SK-N-DZ (cell line): ENCODE results near the gene CCT4.
"Not testable (repeated sequence)": the region's sequence is repeated elsewhere in the genome, so short reads cannot be mapped to it uniquely, and the experiment has no call there.

ENCODE experiments used
- DNase-seq: peaks from one replicate; pipeline ENCODE4 v3.0.0-alpha.2; 2015; ENCODE audit warnings: low spot score

The CCT4 gene

DNA sequence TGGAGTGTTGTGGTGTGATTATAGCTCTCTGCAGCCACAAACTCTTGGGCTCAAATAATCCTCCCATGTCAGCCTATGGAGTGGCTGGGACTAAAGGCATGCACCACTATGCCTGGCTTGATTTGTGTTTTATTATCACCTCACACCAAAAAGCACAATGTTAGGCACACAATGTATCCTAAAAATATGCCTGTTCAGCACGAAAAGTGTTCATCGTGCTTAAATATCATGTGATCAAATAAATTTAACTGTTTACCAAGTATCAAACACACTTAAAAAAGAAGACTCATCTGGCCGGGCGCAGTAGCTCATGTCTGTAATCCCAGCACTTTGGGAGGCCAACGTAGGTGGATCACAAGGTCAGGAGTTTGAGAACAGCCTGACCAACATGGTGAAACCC is 5.6 kb downstream of the CCT4 start:
- DNase-seq: no peak

DNA sequence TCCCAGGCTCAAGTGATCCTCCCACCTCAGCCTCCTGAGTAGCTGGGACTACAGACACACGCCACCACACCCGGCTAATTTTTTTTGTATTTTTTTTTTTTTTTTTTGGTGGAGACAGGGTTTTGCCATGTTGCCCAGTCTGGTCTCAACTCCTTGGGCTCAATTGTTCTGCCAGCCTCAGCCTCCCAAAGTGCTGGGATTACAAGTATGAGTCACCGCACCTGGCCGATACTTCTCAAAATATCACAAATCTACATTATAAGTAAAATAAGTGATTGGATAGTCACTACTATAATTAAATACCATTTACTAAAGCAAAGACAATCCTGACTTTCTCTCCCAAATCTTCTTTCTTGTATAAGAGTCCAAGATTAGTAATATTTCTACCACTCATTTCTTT is 9.1 kb downstream of the CCT4 start:
- not testable (repeated sequence) for DNase-seq

DNA sequence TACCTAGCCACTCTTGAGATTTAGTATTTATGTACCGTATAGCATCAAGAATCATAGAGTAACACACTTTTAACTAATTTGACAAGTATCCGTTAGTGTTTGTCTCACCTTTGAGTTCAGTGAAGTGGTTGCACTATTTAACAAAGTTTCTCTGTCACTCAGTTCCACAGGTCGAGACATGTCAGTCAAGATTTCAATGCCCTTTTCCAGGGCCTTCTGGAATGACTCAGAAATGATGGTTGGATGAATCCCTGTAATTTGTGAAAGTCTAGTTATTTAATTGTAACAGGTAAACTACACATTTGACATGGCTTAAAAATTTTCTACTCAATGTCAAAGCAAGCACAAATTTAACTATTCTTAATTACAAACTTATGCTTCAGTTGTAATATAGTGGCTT is 9.7 kb downstream of the CCT4 start:
- no peak for DNase-seq

DNA sequence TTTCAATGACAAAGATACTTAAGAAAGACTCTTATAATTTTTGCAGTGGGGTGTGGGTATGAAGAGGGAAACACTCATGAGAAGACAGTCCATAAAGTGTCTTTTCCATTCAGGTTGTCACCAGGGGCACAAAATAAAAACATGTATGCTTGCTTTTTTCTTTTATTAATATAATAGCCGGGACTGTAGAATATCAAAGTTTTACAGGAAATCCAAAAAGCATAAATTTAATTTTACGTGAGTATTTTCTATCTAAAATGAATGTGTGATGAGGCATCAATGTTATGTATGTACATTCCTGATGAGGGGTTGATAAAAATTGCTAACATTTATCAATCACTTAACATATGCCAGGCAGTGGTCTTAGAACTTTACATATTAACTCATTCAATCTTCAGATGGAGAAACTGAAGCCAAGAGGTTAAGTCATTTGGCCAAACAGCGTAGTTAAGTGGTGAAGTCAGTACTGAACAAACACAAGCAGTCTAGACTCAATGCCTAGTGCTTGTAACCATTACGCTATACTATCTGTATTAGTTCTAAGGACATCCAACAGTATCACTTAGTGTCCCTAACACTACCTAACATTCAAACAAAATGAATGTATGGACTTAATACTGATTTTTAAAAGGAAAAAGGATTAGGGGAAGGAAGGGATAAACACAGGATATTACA is 10.7 kb downstream of the CCT4 start:
- no peak for DNase-seq

DNA sequence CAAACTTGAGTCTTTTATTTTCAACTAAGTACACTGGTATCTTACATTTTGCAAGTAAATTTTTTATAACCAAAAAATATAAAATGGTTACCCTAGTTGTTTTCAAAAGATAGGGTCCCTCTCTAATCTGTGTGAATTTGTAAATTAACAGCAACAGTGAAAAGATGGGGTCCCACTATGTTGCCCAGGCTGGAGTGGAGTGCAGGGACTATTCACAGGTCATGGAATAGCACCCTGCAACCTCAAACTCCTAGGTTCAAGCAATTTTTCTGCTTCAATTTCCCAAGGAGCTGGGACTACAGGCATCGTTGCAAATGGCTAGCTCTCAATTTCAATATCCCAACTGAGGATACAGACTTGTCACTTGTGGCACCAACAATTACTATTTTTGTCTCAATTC is 12.1 kb downstream of the CCT4 start:
- no peak for DNase-seq

DNA sequence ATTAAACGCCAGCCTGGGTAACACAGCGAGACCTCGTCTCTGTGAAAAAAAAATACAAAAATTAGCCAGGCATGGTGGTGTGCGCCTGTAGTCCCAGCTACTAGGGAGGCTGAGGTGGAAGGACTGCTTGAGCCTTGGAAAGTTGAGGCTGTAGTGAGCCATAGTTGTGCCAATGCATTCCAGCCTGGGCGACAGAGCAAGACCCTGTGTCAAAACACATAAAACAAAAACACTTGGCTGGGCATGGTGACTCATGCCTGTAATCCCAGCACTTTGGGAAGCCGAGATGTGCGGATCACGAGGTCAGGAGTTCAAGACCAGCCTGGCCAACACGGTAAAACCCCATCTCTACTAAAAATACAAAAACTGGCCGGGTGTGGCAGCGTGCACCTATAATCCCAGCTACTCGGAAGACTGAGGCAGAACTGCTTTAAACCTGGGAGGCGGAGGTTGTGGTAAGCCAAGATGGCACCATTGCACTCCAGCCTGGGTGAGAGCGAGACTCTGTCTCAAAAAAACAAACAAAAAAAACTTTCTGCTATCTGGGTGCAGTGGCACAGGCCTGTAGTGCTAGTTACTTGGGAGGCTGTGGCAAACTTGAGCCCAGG is 21.9 kb downstream of the CCT4 start:
- DNase-seq: not testable (repeated sequence)

DNA sequence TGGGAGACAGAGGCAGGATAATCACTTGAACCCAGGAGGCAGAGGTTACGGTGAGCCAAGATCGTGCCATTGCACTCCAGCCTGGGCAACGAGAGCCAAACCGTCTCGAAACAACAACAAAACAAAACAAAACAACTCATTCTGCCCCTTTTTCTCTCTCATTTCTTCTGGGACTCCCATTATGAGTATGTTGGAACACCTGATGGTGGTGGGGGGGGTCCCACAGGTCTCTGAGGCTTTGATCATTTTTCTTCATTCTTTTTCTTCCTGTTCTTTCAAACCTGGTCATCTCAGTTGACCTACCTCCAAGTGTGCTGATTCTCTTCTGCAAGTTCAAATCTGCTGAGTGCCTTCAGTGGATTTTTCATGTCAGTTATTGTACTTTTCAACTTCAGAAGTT is 26.4 kb downstream of the CCT4 start:
- no peak for DNase-seq

DNA sequence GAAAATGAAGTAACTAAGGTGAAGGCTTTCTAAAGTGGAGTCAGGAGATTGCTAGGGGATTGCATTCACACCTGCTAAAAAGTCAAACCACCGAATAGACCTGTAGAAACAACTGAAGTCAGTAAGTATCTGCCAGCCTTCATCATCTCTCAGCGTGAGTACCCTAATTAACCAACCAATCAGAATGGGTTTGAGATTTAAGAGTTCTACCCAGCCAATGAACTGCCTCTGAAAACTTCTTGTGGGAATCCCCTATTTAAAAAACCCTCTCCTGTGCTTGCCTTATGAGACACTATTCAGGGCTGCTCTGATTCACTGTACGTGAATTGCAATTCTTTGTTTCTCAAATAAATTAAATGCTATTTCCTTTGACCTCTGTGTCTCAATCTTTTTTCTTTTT is 31.2 kb downstream of the CCT4 start:
- DNase-seq: no peak

DNA sequence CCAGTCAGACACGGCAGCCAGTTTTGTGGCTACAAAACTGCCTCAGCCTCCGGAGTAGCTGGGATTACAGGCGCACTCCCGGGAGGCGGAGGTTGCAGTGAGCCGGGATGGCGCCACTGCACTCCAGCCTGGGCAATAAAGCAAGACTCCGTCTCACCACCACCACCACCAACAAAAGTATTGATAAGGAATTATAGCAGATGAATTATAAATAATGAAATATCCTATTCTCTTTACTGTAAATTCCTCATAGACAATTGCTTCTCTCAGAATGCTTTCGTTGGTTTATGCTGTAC is 33.2 kb downstream of the CCT4 start:
- no peak for DNase-seq

DNA sequence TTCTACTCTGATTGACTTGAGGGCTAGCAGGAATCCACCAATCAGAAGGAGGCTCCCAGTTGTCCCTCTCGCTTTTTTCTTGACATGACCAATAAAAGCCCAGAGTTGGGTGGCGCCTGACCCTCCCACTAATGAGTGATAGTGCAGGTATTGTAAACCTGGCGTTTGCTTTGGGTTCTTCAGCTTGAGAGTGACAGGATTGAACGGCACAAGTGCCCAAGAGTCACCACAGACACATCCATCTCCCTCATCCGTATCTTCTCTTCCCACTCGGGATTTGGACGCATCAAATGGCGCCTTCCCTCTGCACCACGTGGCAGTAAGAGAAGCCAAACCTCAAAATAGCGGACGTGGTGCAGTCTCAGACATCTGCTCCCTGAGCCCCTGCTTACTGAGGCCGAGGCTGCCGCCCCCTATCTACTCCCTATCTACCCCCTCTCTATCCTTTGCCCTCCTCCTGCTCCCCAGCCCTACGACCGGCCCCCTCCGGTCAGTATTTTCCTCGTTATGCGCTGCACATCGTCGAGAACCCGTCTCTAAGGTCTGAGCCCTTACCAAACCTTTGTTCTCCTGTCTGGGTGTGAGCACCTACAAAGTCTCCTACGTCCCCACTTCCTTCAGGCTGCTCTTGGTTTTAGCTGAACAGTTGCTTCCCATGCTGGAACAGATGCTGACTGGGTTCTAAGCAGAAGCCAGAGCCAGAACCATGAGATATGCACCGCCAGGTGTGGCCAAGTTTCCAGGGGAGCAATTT is 33.7 kb downstream of the CCT4 start:
- peak; percentile 99 for DNase-seq

DNA sequence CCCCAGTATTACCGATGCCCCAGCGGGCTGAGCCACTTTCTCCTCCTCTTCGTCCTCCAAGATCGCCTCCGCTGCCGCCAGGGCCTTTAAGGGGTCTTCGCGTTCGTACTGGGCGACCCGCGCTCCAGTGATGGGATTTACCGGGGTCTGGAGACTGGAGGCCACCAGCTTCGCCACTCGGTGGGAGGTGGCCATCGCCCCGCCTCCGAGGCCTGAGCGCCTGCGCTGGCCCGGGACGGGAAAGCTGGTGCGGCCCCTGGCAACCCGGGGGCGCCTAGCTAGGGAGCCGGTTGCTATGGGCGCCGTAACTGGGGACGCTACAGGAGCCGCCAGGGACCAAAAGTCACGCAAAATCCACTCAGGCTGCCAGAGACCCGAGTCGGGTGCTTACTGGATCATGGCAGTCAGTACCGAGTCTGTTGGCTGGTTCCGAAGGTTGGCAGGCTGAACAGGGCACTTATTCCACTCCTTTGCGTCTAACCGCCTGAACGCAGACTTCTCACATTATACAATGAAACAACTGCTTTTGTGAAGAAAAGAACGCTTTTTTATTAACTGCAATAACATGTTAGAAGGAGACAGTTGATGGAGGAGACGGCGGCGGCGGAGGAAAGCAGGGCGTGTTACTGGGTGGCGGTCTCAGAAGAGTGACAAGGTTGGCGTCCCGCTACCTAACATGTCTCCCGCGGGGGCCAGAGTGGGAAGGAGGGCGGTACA is 34.5 kb downstream of the CCT4 start, which contains the start of gene FAM161A:
TSS of gene FAM161A (minus strand) at position 214 of the 717 bp plus-strand sequence. CDS start at position 195, 19 bp downstream.
- DNase-seq: peak; percentile 91

DNA sequence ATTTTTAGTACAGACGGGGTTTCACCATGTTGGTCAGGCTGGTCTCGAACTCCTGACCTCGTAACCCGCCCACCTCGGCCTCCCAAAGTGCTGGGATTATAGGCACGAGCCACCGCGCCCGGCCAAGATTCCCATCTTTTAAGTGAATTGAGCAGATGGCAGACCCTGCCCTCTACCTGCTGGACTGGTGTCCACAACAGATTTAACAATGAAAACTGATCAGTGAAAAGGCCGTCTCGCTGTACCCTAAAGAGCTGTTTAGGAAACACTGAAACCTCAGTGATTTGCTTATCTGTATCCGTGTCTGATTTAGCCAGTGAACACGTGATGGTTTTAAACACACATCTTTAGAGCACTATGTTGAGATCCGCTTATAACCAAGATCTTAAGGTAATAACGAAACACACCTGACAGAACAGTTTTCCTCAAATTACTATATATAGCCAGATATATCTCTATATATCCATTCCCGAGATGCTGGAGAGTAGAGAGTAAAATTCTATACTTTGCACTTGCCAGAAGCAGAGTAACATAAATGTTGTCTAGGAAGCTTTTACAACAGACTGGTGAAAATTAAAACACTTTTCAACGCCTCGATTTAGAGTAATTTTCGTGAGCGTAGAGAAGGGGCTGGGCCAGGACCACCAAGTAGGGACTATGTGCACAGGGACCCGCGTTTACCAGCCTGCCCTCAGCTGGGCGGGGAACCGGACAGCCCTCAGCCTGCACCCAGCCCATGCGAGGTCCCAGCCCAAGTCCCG is 35.2 kb downstream of the CCT4 start:
- peak; percentile 67 for DNase-seq

DNA sequence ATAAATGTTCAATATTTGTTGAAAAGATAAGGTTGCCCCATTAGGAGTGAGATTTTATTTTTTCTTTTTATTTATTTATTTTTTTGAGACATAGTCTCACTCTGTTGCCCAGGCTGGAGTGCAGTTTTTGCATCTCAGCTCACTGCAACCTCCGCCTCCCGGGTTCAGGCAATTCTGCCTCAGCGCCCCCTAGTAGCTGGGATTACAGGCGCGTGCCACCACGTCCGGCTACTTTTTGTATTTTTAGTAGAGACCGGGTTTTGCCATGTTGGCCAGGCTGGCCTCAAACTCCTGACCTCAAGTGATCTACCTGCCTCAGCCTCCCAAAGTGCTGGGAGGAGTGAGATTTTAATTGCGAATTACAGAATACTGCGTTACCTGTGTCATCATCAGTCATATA is 37.2 kb downstream of the CCT4 start:
- not testable (repeated sequence) for DNase-seq

DNA sequence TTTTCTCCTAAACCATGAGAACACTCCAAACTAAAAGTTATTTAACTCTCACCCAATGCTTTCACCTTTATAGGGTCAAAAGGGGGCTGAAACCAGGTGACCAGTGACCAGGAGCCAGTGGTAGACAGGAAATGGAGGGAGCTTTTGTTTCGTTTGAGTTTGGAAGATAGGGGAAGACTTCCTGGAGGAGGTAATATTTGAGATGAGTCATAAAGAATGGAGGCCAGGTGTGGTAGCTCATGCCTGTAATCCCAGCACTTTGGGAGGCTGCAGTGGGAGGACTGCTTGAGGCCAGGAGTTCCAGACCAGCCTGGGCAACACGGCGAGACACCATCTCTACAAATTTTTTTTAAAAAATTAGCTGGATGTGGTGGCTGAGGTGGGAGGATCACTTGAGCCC is 43.1 kb downstream of the CCT4 start:
- DNase-seq: no peak

DNA sequence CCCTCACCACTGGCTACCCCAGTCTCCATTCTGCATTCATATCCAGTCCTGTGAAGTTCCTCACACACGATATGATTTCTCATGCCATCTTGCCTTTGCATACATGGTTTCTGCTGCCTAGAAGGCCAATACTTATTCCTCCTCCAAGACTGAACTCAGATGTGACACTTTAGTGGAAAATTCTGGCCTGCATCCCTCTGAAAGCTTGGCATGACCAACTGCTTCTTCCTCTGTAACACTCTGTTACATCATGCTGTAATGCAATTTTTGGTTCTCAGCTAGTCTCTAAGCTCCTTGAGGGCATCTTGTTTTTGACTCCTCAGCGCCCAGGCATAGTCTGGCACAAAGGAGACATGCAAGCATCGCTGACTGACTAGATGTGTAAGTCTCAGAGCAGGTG is 47.2 kb downstream of the CCT4 start:
- DNase-seq: no peak

DNA sequence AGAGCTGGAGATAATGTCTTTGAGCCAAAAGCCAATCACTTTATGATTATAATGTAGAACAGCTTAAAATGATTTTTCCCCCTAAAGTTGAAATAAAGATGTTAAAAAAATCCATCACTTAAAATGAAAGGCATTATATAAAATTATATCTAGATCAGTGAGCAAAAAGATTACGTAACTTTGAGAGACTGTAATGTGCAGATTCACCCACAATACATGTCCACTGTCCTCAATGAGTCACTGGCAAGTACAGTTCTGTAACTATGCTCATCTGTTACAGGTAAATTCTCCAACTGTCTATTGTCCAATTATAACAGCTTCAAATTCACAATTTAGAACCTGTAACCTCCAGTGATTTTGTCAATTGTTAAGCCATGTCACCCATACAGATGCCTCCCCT is 53.6 kb downstream of the CCT4 start:
- DNase-seq: no peak

DNA sequence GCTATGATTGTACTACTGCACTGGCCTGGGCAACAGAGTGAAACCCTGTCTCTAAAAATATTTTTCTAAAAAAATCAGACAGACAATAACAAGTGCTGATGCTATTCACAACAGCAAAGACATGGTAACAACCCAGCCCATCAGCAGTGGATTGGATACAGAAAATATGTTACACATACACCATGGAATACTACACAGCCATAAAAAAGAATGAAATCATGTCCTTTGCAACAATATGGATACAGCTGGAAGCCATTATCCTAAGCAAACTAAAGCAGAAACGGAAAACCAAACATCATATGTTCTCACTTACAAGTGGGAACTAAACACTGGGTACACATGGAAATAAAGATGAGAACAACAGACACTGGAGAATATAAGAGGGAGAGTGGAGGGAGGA is 54.5 kb downstream of the CCT4 start:
- no peak for DNase-seq

DNA sequence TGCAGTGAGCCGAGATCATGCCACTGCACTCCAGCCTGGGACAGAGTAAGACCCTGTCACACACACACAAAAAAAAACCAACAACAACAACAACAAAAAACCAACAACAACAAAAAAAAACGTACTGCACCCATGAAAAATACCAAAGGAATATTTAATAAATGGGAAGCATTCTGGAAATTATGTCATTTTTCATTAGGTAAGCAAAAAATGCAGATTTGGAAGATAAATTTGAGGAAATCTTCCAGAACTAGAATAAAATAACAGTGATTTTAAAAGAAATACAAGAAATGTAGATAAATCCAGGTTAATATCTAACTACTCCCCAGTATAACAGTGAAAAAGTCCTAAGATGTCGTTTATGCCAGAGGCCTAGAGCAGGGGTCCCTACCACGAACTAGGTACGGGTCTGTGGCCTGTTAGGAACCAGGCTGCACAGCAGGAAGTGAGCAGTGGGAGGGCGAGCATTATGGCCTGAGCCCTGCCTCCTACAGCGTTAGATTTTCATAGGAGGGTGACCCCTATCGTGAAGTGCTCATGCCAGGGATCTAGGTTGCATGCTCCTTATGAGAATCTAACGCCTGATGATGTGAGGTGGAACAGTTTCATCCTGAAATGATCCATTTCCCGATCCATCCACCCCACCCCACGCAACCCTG is 56.1 kb downstream of the CCT4 start:
- DNase-seq: no peak

DNA sequence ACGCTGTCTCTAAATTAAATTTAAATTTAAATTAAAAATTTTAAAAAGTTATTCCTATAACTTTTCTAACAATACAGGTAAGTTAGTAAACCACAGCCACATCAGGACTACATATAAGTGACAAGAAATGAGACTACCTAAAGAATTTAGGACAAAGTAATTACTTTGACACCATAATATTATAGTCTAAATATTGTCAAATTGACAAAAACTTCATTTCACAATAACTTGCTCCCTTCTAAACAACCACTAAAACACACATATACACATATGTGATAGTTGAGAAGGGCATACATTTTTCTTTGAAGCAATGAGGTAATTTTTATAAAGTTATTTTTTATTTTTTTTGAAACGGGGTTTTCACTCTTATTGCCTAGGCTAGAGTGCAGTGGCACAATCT is 66.2 kb downstream of the CCT4 start:
- no peak for DNase-seq
